Peyer's patch (tissue), 4 donors: ENCODE results near the gene TMEM79.

ENCODE experiments used
- POLR2A ChIP-seq, 2 donors: fragments of 450-650 bp; IDR thresholded peaks; one replicate each; pipeline ENCODE4 v1.5.1; 2017; ENCODE audit warnings: antibody characterized with exemption in 2 of 2, mild to moderate bottlenecking in 2 of 2, moderate library complexity in 2 of 2
- TF ChIP-seq, protein P1 (sequence below), 6 experiments: fragments of 450-650 bp in 4 of 6; fragments of 200-600 bp in 2 of 6; sonication (generic) in 1 of 6; IDR thresholded peaks; one replicate each; pipeline ENCODE4 v1.5.1; 2017 to 2019; ENCODE audit warnings: antibody characterized with exemption in 6 of 6, mild to moderate bottlenecking in 3 of 6, moderate library complexity in 1 of 6

DNA sequence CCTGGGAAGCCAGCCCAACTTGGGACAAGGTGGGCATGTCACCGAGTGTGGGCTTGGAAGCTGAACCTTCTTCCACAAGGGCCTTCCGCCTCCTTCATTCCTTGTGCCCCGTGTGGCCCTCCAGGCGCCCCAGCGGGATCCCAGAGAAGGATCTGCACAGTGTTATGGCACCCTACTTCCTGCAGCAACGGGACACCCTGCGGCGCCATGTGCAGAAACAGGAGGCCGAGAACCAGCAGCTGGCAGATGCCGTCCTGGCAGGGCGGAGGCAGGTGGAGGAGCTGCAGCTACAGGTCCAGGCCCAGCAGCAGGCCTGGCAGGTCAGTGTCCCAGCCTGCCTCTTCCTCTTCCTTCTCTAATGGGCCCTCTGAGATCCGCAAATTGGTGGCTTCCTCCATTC lies 48.0 kb upstream of the TMEM79 start:
- TF ChIP-seq, protein P1, sequence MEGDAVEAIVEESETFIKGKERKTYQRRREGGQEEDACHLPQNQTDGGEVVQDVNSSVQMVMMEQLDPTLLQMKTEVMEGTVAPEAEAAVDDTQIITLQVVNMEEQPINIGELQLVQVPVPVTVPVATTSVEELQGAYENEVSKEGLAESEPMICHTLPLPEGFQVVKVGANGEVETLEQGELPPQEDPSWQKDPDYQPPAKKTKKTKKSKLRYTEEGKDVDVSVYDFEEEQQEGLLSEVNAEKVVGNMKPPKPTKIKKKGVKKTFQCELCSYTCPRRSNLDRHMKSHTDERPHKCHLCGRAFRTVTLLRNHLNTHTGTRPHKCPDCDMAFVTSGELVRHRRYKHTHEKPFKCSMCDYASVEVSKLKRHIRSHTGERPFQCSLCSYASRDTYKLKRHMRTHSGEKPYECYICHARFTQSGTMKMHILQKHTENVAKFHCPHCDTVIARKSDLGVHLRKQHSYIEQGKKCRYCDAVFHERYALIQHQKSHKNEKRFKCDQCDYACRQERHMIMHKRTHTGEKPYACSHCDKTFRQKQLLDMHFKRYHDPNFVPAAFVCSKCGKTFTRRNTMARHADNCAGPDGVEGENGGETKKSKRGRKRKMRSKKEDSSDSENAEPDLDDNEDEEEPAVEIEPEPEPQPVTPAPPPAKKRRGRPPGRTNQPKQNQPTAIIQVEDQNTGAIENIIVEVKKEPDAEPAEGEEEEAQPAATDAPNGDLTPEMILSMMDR (IDR thresholded peaks at IDR 0.05): no peak
- TF ChIP-seq POLR2A (IDR thresholded peaks at IDR 0.05): no peak
